ENCODE measurements around the gene RHOF.

Gene RHOF

DNA sequence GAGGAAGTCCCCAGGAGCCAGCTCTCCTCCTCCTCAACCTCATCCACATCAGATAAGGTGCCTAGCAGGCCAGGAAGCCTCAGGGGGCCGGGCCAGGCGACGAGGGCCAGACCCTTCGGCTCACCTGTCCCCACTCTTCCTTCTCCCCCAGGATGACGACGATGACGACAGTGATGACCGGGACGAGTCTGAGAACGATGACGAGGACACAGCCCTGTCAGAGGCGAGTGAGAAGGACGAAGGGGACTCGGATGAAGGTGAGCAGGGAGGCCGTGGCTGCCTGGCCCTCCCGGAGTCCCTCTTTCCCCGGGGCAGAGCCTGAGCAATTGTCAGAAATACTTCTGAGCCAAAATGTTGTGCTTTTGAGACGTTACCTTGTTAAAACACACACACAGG is 24.2 kb upstream of the RHOF start:
- no peak for DNase-seq

GRCh38 chr12:121816925-121817647 is 23.6 kb upstream of the RHOF start:
- no peak for DNase-seq

DNA sequence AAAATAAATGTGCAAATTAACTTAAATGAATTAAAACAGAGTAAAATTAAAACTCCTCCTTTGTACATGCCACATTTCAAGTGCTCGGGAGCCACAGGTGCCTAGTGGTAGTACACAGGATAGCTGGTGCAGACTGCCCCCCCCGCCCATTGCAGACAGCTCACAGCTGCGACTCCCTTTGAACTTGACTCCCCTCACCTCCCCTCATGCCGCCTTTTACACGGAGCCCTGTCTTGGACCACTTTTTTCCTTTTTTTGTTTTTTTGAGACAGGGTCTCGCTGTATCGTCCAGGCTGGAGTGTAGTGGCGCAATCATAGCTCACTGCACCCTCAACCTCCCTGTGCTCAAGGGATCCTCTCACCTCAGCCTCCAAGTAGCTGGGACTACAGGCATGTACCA is 21.8 kb upstream of the RHOF start:
- DNase-seq = no peak

DNA sequence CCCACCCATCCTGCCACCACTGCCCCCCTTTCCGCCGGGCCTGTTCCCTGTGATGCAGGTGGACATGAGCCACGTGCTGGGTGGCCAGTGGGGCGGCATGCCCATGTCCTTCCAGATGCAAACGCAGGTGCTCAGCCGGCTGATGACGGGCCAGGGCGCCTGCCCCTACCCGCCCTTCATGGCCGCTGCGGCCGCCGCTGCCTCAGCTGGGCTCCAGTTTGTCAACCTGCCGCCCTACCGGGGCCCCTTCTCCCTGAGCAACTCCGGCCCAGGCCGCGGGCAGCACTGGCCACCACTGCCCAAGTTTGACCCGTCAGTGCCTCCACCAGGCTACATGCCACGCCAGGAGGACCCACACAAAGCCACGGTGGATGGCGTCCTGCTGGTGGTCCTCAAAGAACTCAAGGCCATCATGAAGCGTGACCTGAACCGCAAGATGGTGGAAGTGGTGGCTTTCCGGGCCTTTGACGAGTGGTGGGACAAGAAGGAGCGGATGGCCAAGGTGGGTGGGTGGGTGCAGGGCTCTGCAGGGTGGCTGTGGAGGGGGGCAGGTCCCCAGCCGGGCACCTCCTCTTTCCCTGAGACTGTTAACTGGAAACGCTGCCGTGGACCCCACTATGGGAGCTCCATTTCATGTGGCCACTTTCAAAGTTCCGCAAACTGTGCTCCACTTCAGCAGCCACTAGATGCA is 21.1 kb upstream of the RHOF start:
- DNase-seq = no peak

GRCh38 chr12:121813951-121814350 is 20.5 kb upstream of the RHOF start:
- no peak for DNase-seq

DNA sequence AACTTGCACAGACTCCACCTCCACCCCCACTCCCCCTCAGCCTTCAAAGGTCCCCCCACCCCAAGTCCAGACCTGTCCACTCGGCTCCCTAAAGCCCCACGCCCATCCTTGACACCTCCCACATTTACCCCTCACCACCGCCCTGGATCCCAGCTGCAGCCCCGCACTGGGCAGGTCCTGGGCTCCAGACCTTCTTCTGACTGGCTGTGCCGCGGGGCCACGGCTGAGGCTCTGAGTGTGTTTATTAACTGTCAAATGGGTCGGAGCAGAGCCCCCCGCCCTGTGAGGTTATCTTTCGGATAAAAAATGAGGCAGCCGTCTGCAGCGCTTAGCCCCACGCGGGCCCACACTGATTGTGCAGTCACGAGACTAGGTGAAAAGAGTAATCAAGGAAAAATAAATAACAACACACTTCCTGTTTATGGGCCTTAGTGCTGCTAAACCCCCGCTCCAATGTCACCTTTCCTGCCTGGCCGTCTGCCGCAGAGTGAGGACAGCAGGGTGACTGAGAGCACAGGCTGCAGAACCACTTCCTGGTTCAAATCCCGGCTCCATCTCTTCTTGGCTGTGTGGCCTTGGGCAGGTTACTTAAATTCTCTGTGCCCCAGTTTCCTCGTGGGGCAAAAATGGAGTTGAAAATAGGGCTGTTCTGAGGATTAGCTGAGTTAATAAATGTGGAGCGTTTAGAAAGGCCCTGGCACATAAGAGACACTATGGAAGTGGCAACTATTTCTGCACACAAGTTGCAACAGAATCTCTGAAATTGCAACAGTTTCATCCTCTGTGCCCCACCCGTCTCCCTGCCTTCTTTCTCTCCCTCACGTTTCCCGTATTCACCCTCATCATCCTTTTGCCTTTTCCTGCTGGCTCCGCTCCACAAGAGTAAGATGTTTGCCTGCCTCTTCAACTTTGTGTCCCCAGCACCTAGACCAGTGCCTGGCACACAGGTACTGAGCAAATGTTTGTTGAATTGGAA is 19.7 kb upstream of the RHOF start:
- no peak for DNase-seq

DNA sequence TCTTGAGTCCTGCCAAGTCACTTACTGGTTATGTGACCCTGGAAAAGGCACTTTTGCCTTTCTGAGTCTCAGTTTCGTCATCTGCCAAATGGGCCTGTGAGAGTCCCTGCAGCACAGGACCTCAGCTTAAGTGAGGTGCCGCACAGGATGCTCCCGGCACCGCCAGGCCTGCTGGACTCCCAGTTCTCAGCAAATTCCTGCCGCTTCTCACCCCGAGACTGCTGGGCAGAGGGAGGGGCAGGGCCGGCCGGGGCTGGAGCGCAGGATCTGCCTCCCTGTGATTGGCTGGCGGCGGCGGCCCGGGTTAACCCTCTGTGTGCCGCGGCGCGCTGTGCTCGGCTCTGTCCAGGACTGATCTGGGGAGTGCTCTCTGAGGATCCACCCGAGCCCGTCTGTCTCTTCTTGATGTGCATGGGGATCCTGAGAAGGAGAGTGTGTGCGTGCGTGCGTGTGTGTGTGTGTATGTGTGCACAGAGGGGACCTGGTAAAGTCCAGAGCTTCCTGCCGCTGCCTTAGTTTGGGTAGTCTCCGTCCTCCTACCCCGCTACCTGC is 18.9 kb upstream of the RHOF start:
- peak; percentile 66 for DNase-seq

DNA sequence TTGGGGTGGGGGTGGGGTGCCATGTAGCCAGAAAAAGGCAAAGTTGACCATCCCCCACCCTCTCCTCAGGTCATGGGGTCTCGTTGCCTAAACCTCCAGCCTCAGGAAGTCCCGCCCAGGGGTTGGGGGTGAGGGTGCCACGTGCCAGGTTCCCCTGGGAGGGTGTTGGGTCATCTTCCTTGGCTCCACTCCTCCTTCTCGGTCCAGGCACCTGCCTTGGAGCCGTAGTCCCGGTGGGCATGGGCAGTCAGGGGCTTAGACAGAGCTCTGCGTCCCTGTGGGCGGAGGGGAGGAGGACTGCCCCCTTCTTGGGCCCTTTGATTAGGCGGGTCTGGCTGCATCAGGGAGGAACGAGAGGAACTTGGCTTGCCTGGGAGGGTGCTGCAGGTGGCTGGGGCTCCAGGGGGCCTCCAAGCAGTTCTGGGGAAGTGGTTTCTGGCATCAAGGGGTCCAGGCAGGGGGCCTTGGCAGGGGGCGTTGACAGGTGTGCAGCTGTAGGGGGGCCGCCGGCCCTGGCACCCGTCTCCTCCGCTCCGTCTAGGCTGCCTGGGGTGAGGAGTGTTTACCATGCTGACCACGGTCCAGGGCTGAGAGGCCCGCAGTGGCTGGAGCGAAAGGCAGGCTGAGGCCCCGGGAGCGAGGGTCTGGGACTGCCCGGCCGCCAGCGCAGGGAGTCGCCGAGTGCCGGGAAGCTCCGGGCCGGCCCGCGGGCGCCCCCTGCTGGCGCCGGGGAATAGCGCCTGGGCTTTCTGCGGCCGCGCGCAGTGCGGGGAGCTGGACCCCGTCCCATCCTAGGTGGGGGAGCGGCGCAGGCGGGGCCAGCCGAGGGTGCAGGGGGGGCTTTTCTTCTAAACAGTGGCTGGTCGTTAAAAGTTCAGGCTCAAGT is 18.2 kb upstream of the RHOF start:
- peak; percentile 63 for DNase-seq

GRCh38 chr12:121810833-121811433 is 17.4 kb upstream of the RHOF start:
- DNase-seq = no peak

GRCh38 chr12:121810234-121810817 is 16.8 kb upstream of the RHOF start:
- no peak for DNase-seq

DNA sequence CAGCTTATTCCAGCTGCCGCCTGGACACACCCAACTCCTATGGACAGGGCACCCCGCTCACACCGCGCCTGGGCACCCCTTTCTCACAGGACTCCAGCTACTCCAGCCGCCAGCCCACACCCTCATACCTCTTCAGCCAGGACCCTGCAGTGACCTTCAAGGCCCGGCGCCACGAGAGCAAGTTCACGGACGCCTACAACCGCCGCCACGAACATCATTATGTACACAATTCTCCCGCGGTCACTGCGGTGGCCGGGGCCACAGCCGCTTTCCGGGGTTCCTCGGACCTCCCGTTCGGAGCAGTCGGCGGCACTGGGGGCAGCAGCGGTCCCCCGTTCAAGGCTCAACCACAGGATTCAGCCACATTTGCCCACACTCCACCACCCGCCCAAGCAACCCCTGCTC is 16.2 kb upstream of the RHOF start:
- DNase-seq = no peak

- DNase-seq = no peak
Observed at GRCh38 chr12:121808623-121809022, 15.1 kb upstream of the RHOF start.

DNA sequence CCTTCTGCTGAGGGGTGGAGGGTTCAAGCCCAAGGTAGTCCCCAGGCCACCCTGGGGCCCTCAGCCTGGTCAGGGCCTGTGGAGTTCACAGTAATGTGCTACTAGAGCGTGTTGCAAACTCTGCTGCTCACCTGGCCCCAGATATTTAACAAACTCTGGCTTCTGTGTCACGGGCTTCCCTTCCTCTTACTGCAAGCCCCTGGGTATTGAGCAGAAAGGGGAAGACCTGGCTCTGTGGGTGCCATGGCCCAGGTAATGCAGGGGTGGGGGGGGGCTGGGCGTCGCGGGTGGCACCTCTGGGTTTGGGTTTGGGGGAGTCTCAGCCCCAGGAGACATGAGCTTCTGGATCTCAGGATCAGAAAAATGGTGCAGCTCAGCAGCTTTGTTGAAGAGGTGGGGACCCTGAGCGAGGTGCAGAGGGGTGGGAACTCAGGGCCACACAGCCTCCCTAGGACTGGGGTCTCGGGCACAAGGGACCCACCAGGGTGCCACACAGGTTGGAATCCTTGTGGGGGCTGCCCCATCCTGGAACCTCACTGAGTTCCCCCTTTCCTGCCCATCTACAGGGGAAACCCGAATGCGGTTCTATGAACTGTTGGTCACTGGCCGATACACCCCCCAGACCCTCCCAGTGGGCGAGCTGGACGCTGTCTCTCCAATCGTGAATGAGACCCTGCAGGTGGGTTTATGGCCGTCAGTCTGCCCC is 14.3 kb upstream of the RHOF start:
- DNase-seq = no peak

- DNase-seq = no peak
Observed at GRCh38 chr12:121806546-121807423, 13.3 kb upstream of the RHOF start.

DNA sequence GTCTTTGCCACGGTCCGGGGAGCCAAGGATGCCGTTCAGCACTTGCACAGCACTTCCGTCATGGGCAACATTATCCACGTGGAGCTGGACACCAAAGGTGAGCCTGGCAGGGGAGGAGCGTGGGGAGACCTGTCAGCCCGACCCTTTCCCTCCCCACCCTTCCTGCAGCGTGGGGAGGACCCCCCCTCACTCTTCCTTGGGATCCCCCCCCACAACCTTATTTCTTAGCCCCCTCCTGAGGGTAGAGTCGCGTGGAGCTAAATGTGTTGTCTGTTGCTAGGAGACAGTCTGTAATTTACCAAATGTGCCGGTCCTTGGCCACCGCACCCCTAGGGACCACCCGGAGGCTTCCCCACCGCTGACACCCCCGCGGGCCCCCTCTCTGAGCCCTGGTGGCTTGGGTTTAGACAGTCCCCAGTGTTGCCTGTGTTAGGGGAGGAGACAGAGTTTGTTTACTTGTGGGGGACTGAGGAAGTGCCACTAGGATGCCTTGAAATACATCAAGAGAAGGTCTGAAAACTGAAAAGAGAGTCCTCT is 12.6 kb upstream of the RHOF start:
- no peak for DNase-seq

- peak; percentile 48 for DNase-seq
Observed at GRCh38 chr12:121805171-121806008, 11.9 kb upstream of the RHOF start.

GRCh38 chr12:121804417-121805111 is 11.1 kb upstream of the RHOF start:
- DNase-seq = peak; percentile 40
